HepG2 (cell line): ENCODE measurements around the gene RIC3. TPM values are rescaled to one million over a fixed set of nuclear protein-coding genes. Genes with fewer than 3 reads are reported as not detected.

Experiments used
- ATAC-seq: fragments of 200-7000 bp; cut with Tn5 transposase; 3 replicates; pipeline ENCODE4 v1.9.1; 2020; ENCODE audit warnings: mild to moderate bottlenecking, moderate library complexity
- BruUV-seq: library from RNA; stranded (reverse); fragments of 400-500 nt; replicated peaks from 2 replicates; lab custom pipeline; 2021; lab: Mats Ljungman, UMichigan
- CTCF ChIA-PET: fragments of 300-600 bp; formaldehyde crosslinking; extraction: SDS; loops from one replicate; lab custom pipeline; 2021; ENCODE audit warnings: low total read pairs, inconsistent platforms, low intra/inter-chr PET ratio; lab: Yijun Ruan, JAX
- POLR2A ChIA-PET: fragments of 350-600 bp; sonication (Branson Sonifier 250); formaldehyde crosslinking; loops from one replicate; lab custom pipeline; 2020; ENCODE audit warnings: antibody characterized with exemption, inconsistent platforms; lab: Yijun Ruan, JAX
- DNase-seq: peaks from one replicate; pipeline ENCODE4 v3.0.0-alpha.2; 2015; ENCODE audit warnings: low spot score
- FAIRE-seq: peaks from 3 replicates; lab custom pipeline; 2011; peaks lifted over from hg19 to GRCh38; lab: Jason Lieb, UNC
- H2AFZ ChIP-seq: one replicate; pipeline ENCODE4 v1.6.1; 2011; ENCODE audit warnings: low read length, inconsistent platforms
- H3K27ac ChIP-seq: fragments of 300-600 bp; 3 replicates; pipeline ENCODE4 v1.8.0; 2011; ENCODE audit warnings: mixed run types, mild to moderate bottlenecking, mixed read lengths, low read length, inconsistent platforms; ENCODE audit not compliant: insufficient read depth; ENCODE audit errors: extremely low read length
- H3K27me3 ChIP-seq, 2 experiments: fragments of 200-600 bp in 1 of 2; 2 replicates in 1 of 2; 3 replicates in 1 of 2; pipeline versions ENCODE4 v1.6.0 to v1.8.0; 2011; ENCODE audit warnings: low read length in 2 of 2, mild to moderate bottlenecking in 2 of 2, moderate library complexity in 2 of 2, inconsistent platforms in 1 of 2; ENCODE audit not compliant: insufficient read depth in 2 of 2, control insufficient read depth in 1 of 2
- H3K36me3 ChIP-seq, 2 experiments: fragments of 200-600 bp in 1 of 2; replicated peaks in 1 of 2; 2 replicates in 1 of 2; 3 replicates in 1 of 2; pipeline versions ENCODE4 v1.5.1 to v1.8.0; 2011; ENCODE audit warnings: low read length in 2 of 2, inconsistent platforms in 1 of 2; ENCODE audit not compliant: insufficient read depth in 2 of 2, control insufficient read depth in 1 of 2
- H3K4me1 ChIP-seq: 2 replicates; pipeline ENCODE4 v1.5.1; 2012; ENCODE audit warnings: low read length, inconsistent platforms; ENCODE audit not compliant: insufficient read depth
- H3K4me2 ChIP-seq: 2 replicates; pipeline ENCODE4 v1.6.0; 2011; ENCODE audit warnings: low read depth, low read length, inconsistent platforms
- H3K4me3 ChIP-seq, 3 experiments: fragments of 200-600 bp in 1 of 3; sonication (generic), shearing (Covaris generic) in 1 of 3; replicated peaks in 1 of 3; 2 replicates each; pipeline ENCODE4 v1.5.1; 2011 to 2016; ENCODE audit warnings: low read length in 3 of 3, inconsistent platforms in 2 of 3, low read depth in 2 of 3, mild to moderate bottlenecking in 2 of 3, control low read depth in 1 of 3, mixed read lengths in 1 of 3; ENCODE audit not compliant: insufficient read depth in 1 of 3
- H3K79me2 ChIP-seq: one replicate; pipeline ENCODE4 v1.6.1; 2011; ENCODE audit warnings: low read length, inconsistent platforms; ENCODE audit not compliant: insufficient read depth
- H3K9ac ChIP-seq: 2 replicates; pipeline ENCODE4 v1.6.0; 2011; ENCODE audit warnings: mild to moderate bottlenecking, low read depth, low read length, inconsistent platforms; ENCODE audit not compliant: insufficient read depth
- H3K9me3 ChIP-seq: 2 replicates; pipeline ENCODE4 v1.5.1; 2012; ENCODE audit warnings: mild to moderate bottlenecking, low read length
- H4K20me1 ChIP-seq: 2 replicates; pipeline ENCODE4 v1.6.0; 2011; ENCODE audit warnings: inconsistent platforms, mild to moderate bottlenecking, low read length, moderate library complexity; ENCODE audit not compliant: insufficient read depth
- HES4 ChIP-seq: sonication (generic); formaldehyde crosslinking; IDR thresholded peaks from 2 replicates; pipeline ENCODE4 v1.9.0; 2021; ENCODE audit warnings: mild to moderate bottlenecking, missing genetic modification reagents, borderline replicate concordance
- HNRNPK ChIP-seq: fragments of 200-400 bp; formaldehyde crosslinking; IDR thresholded peaks from 2 replicates; pipeline ENCODE4 v1.6.1; 2018; ENCODE audit warnings: low read length, low read depth, moderate library complexity, mild to moderate bottlenecking; ENCODE audit not compliant: poor library complexity, severe bottlenecking
- MNT ChIP-seq: fragments of 450-650 bp; IDR thresholded peaks from 2 replicates; pipeline ENCODE4 v1.6.1; 2016
- PAX8 ChIP-seq: sonication (generic); formaldehyde crosslinking; IDR thresholded peaks from 2 replicates; pipeline ENCODE4 v1.8.0; 2022; ENCODE audit warnings: mild to moderate bottlenecking, missing genetic modification reagents, borderline replicate concordance
- ZNF891 ChIP-seq: sonication (generic); formaldehyde crosslinking; IDR thresholded peaks from 2 replicates; pipeline ENCODE4 v1.5.0; 2020; ENCODE audit warnings: mild to moderate bottlenecking, missing genetic modification reagents
- WGBS: methylation state at CpG from one replicate; pipeline ENCODE4 v1.1.6; 2017; ENCODE audit warnings: low lambda C conversion rate; 5-methylcytosine and 5-hydroxymethylcytosine counted together
- in situ Hi-C: cut with HindIII; loops from 2 replicates; pipeline ENCODE4 v1.10.0; 2017; ENCODE audit warnings: low pct_unique_long_range_greater_than_20kb; ENCODE audit not compliant: extremely low pct_ligation_motif_present
- intact Hi-C: fragments of 100-400 bp; cut with micrococcal nuclease; formaldehyde crosslinking; loops from one replicate; pipeline ENCODE4 v1.10.0; 2022; ENCODE audit not compliant: unreplicated experiment
- polyA plus RNA-seq, 8 experiments: library from polyadenylated mRNA; depleted of rRNA in 3 of 8; stranded (reverse) in 7 of 8; unstranded in 1 of 8; fragments of >200 nt; fragmentation: Illumina TruSeq in 4 of 8; extraction: Trizol in 4 of 8; gene quantifications; 2 replicates each; pipeline versions ENCODE4 v1.2.1 to v1.2.3, GENCODE V29; 2011 to 2016; ENCODE audit warnings: low read depth in 4 of 8, missing spikeins in 1 of 8, mixed read lengths in 1 of 8; ENCODE audit not compliant: insufficient read depth in 1 of 8
- total RNA-seq, 5 experiments: library from RNA; depleted of rRNA; stranded (reverse); fragments of >200 nt; fragmentation: Illumina TruSeq; extraction: Trizol; gene quantifications; 2 replicates each; pipeline ENCODE4 v1.2.3, GENCODE V29; 2016; ENCODE audit warnings: low read depth in 1 of 5

RIC3 gene
- total and polyA plus RNA-seq, 2 of the 13 experiments (the other 11 are each of a cell fraction or from before 2014, with no cell fraction given): not detected

GRCh38 chr11:8062781-8063257, 106.0 kb downstream of the RIC3 start:
- DNase-seq (no peak), ATAC-seq (no peak), FAIRE-seq (no peak)
- Histone ChIP-seq H3K4me1 (no peaks in the 10 kb centered on the region), H3K27me3 (peaks cover 4 to 56% of the 10 kb centered on the region in 2 experiments; a peak in 4 of 5 replicates), H3K9me3 (no peaks in the 10 kb centered on the region), H3K4me3 (no peak overlapping the region), H3K79me2 (no peaks in the 10 kb centered on the region), H4K20me1 (no peaks in the 10 kb centered on the region), H3K4me2 (no peak overlapping the region), H3K27ac (no peak overlapping the region), H2AFZ (no peak overlapping the region), H3K9ac (no peak overlapping the region), H3K36me3 (no peaks in the 10 kb centered on the region)
- in situ Hi-C loops (no loop called here), intact Hi-C loops (no loop called here)
- TF ChIP-seq PAX8 (CRISPR knock-in tag): no peak
- no peak for TF ChIP-seq ZNF891
- peak; percentile 79 for TF ChIP-seq MNT
- no peak for TF ChIP-seq HNRNPK
- TF ChIP-seq HES4 (CRISPR knock-in tag): no peak
- 23% methylated on average over 10 of the region's 13 CpGs for WGBS
- BruUV-seq: no TSS peak
- CTCF ChIA-PET: no interaction called here
- POLR2A ChIA-PET: no interaction called here
